OCI-LY3 (cell line): Measurements from ENCODE around the gene CRYGN.

Experiments
- H2AFZ ChIP-seq: fragments of 200-600, 300-600 bp; shearing (Covaris generic); 2 replicates; pipeline ENCODE4 v1.6.0; 2014; ENCODE audit warnings: antibody characterized with exemption, low read depth, low read length
- H3K27ac ChIP-seq: fragments of 200-600, 300-600 bp; sonication (generic); 2 replicates; pipeline ENCODE4 v1.5.1; 2014; ENCODE audit warnings: mild to moderate bottlenecking, low read length, moderate library complexity, mixed read lengths
- H3K27me3 ChIP-seq: fragments of 200-600, 300-600 bp; sonication (generic); 2 replicates; pipeline ENCODE4 v1.6.1; 2014; ENCODE audit warnings: low read depth, low read length, mixed read lengths
- H3K36me3 ChIP-seq: fragments of 200-600, 300-600 bp; sonication (generic); replicated peaks from 2 replicates; pipeline ENCODE3; 2014; ENCODE audit warnings: low read depth, low read length, mixed read lengths
- H3K4me1 ChIP-seq: fragments of 300-600, 200-600 bp; sonication (generic); 2 replicates; pipeline ENCODE4 v1.6.1; 2014; ENCODE audit warnings: low read length, mixed read lengths
- H3K4me2 ChIP-seq: fragments of 200-600, 300-600 bp; sonication (generic); 2 replicates; pipeline ENCODE4 v1.6.1; 2014; ENCODE audit warnings: low read length, mixed read lengths
- H3K4me3 ChIP-seq: fragments of 300-600, 200-600 bp; sonication (generic); 2 replicates; pipeline ENCODE4 v1.5.1; 2014; ENCODE audit warnings: antibody characterized with exemption, mild to moderate bottlenecking, low read length, moderate library complexity
- H3K79me2 ChIP-seq: fragments of 300-600, 200-600 bp; shearing (Covaris generic); 2 replicates; pipeline ENCODE4 v1.6.1; 2014; ENCODE audit warnings: mild to moderate bottlenecking, low read length, mixed read lengths
- H3K9ac ChIP-seq: fragments of 300-600, 200-600 bp; shearing (Covaris generic); 2 replicates; pipeline ENCODE4 v1.6.0; 2014; ENCODE audit warnings: mild to moderate bottlenecking, low read length, moderate library complexity
- H3K9me3 ChIP-seq: fragments of 200-600, 300-600 bp; shearing (Covaris generic); 2 replicates; pipeline ENCODE4 v1.6.1; 2014; ENCODE audit warnings: low read length, mixed read lengths; ENCODE audit not compliant: insufficient read depth
- H4K20me1 ChIP-seq: fragments of 200-600, 300-600 bp; sonication (generic); 2 replicates; pipeline ENCODE4 v1.6.1; 2016; ENCODE audit warnings: low read length, mixed read lengths; ENCODE audit not compliant: insufficient read depth
- CTCF ChIP-seq: fragments of 200-600, 300-600 bp; sonication (generic); IDR thresholded peaks from 2 replicates; pipeline ENCODE4 v1.5.1; 2014; ENCODE audit warnings: antibody characterized with exemption, low read length, low read depth
- EZH2phosphoT487 ChIP-seq: fragments of 200-600 bp; shearing (Covaris generic); IDR thresholded peaks from 2 replicates; pipeline ENCODE4 v1.6.1; 2018; ENCODE audit warnings: antibody characterized with exemption, mixed run types, low read depth

Gene CRYGN

GRCh38 chr7:151392002-151392401, 47.9 kb downstream of the CRYGN start:
- no peaks in the 10 kb centered on the region for H3K79me2 ChIP-seq
- H3K9me3 ChIP-seq = no peaks in the 10 kb centered on the region
- no peak overlapping the region for H3K4me3 ChIP-seq
- no peak overlapping the region for H3K9ac ChIP-seq
- no peaks in the 10 kb centered on the region for H3K36me3 ChIP-seq
- no peaks in the 10 kb centered on the region for H4K20me1 ChIP-seq
- no peak overlapping the region for H3K4me2 ChIP-seq
- no peaks in the 10 kb centered on the region for H3K4me1 ChIP-seq
- peaks cover 18% of the 10 kb centered on the region for H3K27me3 ChIP-seq
- no peak overlapping the region for H2AFZ ChIP-seq
- H3K27ac ChIP-seq = no peak overlapping the region
- no peak for TF ChIP-seq EZH2phosphoT487
- no peak for TF ChIP-seq CTCF

DNA sequence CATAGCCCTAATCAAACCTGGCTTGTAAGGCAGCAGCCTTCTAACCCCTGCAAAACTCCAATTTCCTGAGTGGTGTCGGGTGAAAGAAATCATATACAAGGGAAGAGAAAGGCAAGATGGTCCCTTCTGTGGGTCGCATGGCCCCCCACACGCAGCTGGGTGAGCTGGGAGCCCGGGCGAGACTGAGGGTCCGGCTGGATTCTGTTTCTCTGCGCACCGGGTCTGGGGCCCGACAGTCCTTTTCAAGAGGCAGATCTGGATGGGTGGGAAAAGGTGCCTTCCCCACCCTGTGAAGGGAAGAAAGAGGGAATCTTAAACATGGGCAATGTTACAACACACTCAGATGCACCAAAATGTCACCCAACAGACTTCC, 48.6 kb downstream of the CRYGN start:
- Histone ChIP-seq H3K27me3 (peaks cover 18% of the 10 kb centered on the region), H3K4me1 (no peaks in the 10 kb centered on the region), H3K4me3 (no peak overlapping the region), H2AFZ (no peak overlapping the region), H3K79me2 (no peaks in the 10 kb centered on the region), H3K27ac (no peak overlapping the region), H4K20me1 (no peaks in the 10 kb centered on the region), H3K9ac (no peak overlapping the region), H3K9me3 (no peaks in the 10 kb centered on the region), H3K36me3 (no peaks in the 10 kb centered on the region), H3K4me2 (no peak overlapping the region)
- TF ChIP-seq EZH2phosphoT487 (no peak), CTCF (no peak)

GRCh38 chr7:151390598-151391357, 49.2 kb downstream of the CRYGN start:
- Histone ChIP-seq H3K4me3 (no peak overlapping the region), H3K79me2 (no peaks in the 10 kb centered on the region), H3K4me2 (no peak overlapping the region), H3K36me3 (no peaks in the 10 kb centered on the region), H3K27ac (no peak overlapping the region), H3K9ac (no peak overlapping the region), H3K27me3 (peaks cover 18% of the 10 kb centered on the region), H2AFZ (no peak overlapping the region), H4K20me1 (no peaks in the 10 kb centered on the region), H3K9me3 (no peaks in the 10 kb centered on the region), H3K4me1 (no peaks in the 10 kb centered on the region)
- TF ChIP-seq EZH2phosphoT487 (no peak), CTCF (no peak)

GRCh38 chr7:151389768-151390597, 50.0 kb downstream of the CRYGN start:
- no peak overlapping the region for H2AFZ ChIP-seq
- H3K4me1 ChIP-seq = no peaks in the 10 kb centered on the region
- no peaks in the 10 kb centered on the region for H3K9me3 ChIP-seq
- H3K79me2 ChIP-seq = no peaks in the 10 kb centered on the region
- no peak overlapping the region for H3K27ac ChIP-seq
- TF ChIP-seq EZH2phosphoT487 (no peak), CTCF (no peak)
- H3K4me2 ChIP-seq = no peak overlapping the region
- no peak overlapping the region for H3K4me3 ChIP-seq
- peaks cover 23% of the 10 kb centered on the region for H3K27me3 ChIP-seq
- no peak overlapping the region for H3K9ac ChIP-seq
- no peaks in the 10 kb centered on the region for H4K20me1 ChIP-seq
- no peaks in the 10 kb centered on the region for H3K36me3 ChIP-seq
